Mucosa of stomach (tissue), 1 donor: ENCODE measurements around the gene CAPS.

ENCODE experiments used
- H3K27me3 ChIP-seq: one replicate; pipeline ENCODE4 v1.7.0; 2013; ENCODE audit warnings: mild to moderate bottlenecking, low read length; ENCODE audit not compliant: control insufficient read depth, insufficient read depth
- H3K36me3 ChIP-seq: one replicate; pipeline ENCODE4 v1.7.0; 2013; ENCODE audit warnings: low read length; ENCODE audit not compliant: control insufficient read depth, insufficient read depth
- H3K4me1 ChIP-seq: one replicate; pipeline ENCODE4 v1.7.0; 2013; ENCODE audit warnings: mild to moderate bottlenecking, low read length; ENCODE audit not compliant: control insufficient read depth, insufficient read depth
- H3K4me3 ChIP-seq: one replicate; pipeline ENCODE4 v1.7.0; 2013; ENCODE audit warnings: low read length
- H3K9ac ChIP-seq: one replicate; pipeline ENCODE4 v1.7.0; 2013; ENCODE audit warnings: mild to moderate bottlenecking, low read length, moderate library complexity
- H3K9me3 ChIP-seq: one replicate; pipeline ENCODE4 v1.7.0; 2013; ENCODE audit warnings: mild to moderate bottlenecking, low read length, moderate library complexity; ENCODE audit not compliant: control insufficient read depth
- donor health status: Pancreatic carcinoma.

CAPS gene

DNA sequence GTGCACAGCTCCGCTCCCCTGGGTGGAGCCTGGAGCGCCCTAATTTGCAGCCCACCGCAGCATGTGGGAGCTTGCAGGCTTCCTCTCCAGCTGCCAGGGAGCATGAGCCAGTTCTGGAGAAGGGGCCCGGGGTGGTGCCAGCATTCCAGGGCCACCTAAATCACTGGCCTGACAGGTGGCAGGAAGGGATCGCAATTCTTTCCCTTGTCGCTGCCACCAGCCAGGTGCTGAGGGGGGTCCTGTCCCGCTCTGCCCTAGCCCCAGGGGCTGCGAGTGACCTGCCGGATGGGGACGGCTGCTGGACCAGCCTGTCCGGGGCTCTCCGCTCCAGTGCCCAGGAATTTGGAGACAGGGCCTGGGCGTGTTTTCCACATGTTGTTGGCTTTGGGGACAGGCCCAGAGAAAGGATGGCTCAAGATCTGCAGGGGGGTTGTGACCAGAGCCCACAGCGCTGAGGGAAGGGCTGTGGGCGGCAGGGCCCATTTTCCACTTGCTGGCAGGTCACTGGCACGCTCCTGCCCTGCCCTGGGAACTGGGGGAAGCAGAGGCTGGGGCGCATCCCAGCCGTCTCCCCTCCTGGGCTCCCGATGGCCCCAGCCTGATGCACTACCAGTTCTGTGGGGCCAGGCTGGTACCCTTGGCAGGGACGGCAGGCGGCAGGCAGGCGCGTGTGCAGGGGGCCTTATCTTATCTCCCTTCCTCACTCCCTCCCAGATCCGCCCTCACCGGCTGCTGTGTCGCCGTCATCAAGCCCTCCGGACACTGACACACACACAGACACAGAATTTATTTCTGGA is 19.9 kb upstream of the CAPS start:
- Histone ChIP-seq H3K36me3 (no peaks in the 10 kb centered on the region), H3K9ac (no peak overlapping the region), H3K27me3 (peaks cover 12% of the 10 kb centered on the region), H3K4me1 (peaks cover 7% of the 10 kb centered on the region), H3K4me3 (no peak overlapping the region), H3K9me3 (no peaks in the 10 kb centered on the region)

DNA sequence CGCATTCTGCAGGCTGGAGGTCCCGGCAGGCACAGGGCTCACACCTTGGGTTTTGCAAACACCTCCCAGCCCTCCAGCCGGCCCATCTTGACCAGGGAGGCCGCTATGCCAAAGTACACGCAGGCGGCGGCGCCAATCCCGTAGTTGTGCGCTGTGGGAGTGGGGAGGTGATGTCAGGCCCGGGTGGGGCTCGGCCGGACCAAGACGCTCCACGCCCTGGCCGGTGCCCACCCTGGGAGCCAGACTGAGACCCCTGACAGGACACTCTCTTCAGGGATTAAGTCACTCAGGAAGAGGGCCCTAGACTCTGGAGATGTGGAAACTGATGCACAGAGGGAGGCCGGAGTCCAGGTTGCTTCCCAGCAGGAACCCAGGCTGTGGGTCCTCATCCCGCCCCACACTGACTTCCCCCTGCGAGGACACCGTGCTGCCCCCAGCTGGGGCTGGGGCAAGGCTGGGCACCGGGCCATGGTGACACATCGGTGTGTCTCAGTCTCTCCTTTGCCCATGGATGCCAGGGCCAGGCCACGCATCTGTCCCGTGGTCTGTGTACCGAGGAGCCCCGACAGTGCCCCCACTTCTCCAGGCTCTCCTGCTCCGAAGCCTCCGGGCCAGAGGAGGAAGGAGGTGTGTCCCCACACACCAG is 19.2 kb upstream of the CAPS start:
- H3K36me3 ChIP-seq = no peaks in the 10 kb centered on the region
- H3K27me3 ChIP-seq = peaks cover 12% of the 10 kb centered on the region
- H3K4me3 ChIP-seq = no peak overlapping the region
- H3K9me3 ChIP-seq = no peaks in the 10 kb centered on the region
- no peak overlapping the region for H3K9ac ChIP-seq
- peaks cover 7% of the 10 kb centered on the region for H3K4me1 ChIP-seq

DNA sequence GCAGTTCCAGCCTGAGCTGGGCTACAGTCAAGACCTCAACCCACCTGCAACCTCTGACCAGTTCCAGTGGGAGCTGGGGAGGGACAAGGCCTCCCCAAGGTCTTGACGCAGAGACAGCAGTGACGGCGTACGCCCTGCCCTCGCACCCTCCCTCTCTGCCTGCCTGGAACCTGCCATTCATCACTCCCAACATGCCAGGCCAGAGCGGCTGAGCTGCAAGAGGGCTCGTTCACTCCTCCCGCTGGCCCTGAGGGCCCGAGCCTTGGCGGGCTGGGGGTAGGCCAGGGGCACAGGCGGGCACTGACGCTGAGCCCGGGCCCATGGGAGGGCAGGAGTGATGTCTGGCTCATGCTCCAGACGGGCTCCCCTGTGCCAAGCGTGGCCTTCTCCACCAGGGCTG is 18.6 kb upstream of the CAPS start:
- Histone ChIP-seq H3K4me3 (no peak overlapping the region), H3K9ac (no peak overlapping the region), H3K36me3 (no peaks in the 10 kb centered on the region), H3K9me3 (no peaks in the 10 kb centered on the region), H3K4me1 (peaks cover 7% of the 10 kb centered on the region), H3K27me3 (peaks cover 12% of the 10 kb centered on the region)

DNA sequence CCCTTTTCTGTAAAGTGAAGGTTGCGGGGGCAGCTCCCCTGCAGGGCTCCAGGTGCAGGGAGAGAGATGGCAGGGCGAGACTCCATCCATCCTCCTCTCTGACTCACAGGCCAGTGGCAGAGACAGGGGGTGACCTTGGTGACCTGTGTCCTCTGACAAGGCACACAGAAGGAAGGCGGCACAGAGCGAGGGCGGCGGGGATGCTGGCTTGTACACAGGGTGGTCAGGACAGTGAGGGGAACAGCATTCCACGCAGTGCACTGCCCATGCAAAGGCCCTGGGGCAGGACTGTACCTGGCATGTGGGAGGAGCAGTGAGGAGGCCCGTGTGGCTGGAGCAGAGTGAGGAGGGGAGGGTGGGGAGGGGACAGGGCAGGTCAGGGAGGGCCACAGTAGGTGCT is 18.2 kb upstream of the CAPS start:
- no peak overlapping the region for H3K4me3 ChIP-seq
- no peak overlapping the region for H3K9ac ChIP-seq
- H3K27me3 ChIP-seq = peaks cover 12% of the 10 kb centered on the region
- no peaks in the 10 kb centered on the region for H3K36me3 ChIP-seq
- peaks cover 7% of the 10 kb centered on the region for H3K4me1 ChIP-seq
- H3K9me3 ChIP-seq = no peaks in the 10 kb centered on the region

DNA sequence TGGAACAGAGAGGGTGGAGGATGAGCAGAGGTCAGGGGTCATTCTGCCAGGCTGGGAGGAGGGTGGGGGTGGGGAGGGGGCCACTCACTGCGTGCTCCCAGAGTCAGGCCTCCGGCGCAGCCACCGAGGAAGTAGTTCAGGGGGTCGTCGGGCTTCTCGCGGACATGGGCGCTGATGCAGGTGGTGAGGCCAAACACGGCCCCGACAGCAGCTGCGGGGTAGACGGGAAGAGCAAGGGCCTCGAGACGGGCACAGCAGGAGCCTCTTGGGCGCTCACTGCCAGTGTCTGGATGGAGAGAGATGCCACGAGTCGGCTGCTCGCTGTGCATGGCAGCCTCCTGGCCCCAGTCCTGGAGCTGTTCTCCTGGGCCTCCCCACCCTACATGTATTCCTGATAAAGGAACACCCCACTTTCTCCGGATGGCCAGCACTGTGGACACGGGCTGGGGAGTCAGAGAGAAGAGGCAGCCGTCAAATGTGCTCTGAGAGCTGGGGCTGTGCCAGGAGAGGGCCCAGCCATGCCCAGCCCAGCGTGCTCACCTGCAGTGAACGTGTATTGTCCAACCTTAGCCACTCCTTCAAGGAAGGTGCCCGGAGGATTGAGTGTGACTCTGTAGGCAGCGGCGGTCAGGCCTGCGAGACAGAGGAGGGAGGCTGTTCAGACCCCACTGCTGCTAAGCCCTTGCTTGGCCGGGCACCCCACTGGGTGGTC is 17.5 kb upstream of the CAPS start:
- Histone ChIP-seq H3K4me1 (peaks cover 7% of the 10 kb centered on the region), H3K9me3 (no peaks in the 10 kb centered on the region), H3K36me3 (no peaks in the 10 kb centered on the region), H3K27me3 (peaks cover 9% of the 10 kb centered on the region), H3K4me3 (no peak overlapping the region), H3K9ac (no peak overlapping the region)

DNA sequence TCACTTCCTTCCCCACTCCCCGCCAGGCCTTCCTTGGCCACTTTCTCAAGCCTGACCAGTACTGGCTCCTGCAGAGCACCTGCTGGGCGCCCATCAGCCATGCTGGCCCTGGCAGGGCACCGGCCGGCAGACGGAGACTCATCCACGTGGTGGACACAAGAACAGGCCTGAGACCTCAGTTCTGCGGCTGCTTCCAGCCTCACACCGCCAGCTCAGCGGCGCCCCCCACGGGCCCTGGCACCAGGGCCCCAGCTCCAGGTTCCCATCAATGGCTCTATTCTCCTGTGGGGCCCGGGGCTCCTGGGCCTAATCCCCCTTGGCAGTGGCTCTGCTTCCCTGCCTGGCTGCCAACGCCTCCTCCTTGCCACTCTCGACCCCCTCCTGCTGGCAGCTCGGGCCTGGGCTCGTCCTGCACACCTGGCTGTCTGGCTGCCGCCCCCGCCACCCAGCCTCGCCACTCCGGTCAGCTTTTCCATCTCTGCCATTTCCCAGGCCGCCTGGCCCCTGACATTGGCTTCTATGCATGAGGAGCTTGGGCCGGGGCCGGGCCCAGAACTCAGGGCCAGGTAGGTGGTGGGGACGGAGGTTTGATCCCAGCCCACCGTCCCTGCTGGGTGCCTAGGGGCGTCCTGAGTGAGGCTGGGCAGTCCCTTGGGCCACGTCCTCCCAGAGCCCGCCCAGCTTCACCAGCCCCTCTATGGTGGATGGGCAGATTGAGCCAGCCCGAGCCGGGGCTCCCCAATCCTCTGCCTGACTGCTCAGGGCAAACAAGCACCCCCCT is 16.7 kb upstream of the CAPS start:
- Histone ChIP-seq H3K36me3 (no peaks in the 10 kb centered on the region), H3K4me3 (no peak overlapping the region), H3K9ac (no peak overlapping the region), H3K9me3 (no peaks in the 10 kb centered on the region), H3K27me3 (peaks cover under 1% of the 10 kb centered on the region), H3K4me1 (peaks cover 9% of the 10 kb centered on the region)

DNA sequence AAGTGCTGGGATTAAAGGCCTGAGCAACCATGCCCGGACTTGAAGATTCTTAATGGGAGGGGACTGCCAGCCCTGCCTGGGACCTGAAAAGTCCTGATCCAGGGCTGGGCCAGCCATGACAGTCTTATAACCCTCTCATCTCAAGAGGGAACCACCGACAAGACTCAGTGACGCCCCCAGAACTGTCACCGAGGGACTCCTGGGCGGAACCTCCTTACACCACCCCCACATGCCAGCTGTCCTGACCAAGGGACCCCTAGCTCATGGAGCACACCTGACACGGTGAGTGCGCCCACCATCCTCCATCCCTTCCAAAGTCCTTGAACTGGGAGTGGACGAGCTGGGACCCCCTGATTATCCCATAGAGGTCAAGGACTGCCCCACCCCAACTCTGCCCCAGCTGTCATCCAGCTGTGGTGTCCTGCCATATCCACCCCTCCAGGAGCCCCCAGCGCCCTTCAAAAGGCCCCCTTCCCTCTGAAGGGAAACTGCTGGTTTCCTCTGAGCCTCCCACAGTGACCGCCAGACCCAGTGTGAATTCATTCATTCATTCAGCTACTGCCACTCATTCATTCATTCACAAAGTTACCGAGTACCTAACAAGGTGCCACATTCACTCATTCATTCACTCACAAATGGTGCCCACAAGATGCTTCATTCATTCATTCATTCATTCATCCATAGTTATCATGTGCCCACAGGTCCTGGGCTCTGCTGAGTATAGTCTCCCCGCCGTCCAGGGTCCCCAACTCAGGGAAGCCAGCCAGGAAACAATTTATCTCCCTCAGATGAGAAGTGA is 14.1 kb upstream of the CAPS start:
- Histone ChIP-seq H3K4me1 (peaks cover 11% of the 10 kb centered on the region), H3K36me3 (no peaks in the 10 kb centered on the region)

DNA sequence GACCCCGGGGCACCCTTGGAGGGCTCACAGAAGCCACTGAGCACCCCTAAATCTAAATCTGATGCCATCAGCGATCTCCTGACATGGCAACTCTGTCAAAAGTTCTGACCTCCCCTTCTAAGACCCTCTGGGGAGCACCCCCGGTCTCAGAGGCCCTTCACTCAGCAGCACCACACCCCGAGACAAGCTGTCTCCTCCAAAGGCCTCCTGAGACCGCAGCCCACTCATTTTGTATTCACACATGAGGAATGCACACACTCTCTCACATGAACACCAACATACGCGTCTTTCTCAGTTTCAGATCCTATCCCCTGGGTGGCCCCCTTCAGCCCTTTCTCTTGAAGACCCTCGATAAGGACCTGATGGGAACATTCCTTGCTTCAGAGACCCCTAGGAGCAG is 13.1 kb upstream of the CAPS start:
- Histone ChIP-seq H3K9ac (no peak overlapping the region), H3K4me3 (no peak overlapping the region), H3K9me3 (no peaks in the 10 kb centered on the region), H3K4me1 (peaks cover 19% of the 10 kb centered on the region), H3K27me3 (no peaks in the 10 kb centered on the region), H3K36me3 (no peaks in the 10 kb centered on the region)

More for the DNA sequence above, 14.1 kb upstream of the CAPS start:
- Histone ChIP-seq H3K27me3 (no peaks in the 10 kb centered on the region), H3K9ac (no peak overlapping the region), H3K9me3 (no peaks in the 10 kb centered on the region), H3K4me3 (no peak overlapping the region)

DNA sequence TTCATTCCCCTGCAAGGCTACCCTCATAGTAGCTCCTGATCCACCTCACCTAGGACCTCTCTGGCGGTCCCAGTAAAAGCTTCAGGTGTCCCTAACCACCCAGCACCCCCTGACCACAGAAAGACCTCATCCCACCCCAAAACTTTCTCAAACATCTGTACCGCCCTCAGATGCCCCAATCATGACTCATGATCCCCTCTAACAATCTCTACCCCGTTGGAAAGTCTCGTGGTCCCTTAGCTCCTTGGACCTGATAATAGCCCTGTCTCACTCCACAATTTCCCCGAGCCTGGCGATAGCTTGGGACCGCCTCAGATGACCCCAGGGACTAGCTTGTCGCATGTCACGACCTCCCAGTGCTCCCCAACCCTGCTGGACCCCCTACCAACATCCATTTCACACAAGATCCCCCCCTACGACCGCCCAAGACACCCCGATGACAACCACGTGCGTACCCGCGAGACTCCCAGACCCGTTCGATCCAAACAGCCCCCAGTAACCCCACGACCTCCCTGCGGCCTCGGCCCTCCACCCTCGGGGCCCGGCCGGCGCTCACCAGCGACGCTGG is 10.9 kb upstream of the CAPS start:
- peak overlapping the region; percentile 95 for H3K9ac ChIP-seq
- no peaks in the 10 kb centered on the region for H3K9me3 ChIP-seq
- peak overlapping the region; percentile 60 for H3K4me3 ChIP-seq
- H3K36me3 ChIP-seq = no peaks in the 10 kb centered on the region
- H3K27me3 ChIP-seq = no peaks in the 10 kb centered on the region
- peaks cover 20% of the 10 kb centered on the region for H3K4me1 ChIP-seq

DNA sequence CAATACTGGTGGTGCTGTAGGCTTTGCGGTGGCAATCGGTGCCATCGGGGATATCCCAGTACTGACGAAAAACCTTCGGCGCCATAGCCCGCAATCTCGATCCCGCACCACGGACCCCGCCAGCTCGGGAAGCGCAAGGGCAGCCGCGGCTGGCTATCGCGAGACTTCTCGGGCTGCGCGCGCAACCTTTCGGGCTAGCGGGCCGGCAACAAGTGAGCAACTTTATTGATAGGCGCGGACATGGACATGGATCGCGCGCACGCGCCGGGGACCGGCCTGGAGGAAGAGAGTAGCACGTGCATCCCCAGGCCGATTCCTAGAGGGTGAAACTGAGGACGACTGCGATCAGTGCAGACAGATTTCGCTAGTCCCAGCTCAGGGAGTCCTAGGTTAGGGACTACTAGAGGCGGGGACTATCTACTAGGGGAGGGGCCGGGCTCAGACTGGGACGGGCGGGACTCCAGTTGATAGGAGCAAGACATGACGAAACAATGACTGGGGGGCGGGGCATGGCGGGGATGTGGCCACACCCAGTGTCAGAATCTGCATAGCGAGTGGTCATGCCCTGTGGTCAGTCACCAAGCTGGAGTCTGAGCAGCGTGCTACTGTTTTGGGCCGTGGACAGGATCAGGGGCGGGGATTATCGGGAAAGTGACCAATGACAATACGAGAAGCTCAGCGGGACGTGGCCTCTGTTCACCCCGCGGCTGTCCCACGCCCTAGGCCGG is 10.3 kb upstream of the CAPS start, which contains the start of gene NDUFA11:
TSS of gene NDUFA11 (minus strand) at position 167 of the 728 bp plus-strand sequence. CDS start at position 85, 82 bp downstream.
- Histone ChIP-seq H3K27me3 (no peaks in the 10 kb centered on the region), H3K4me1 (peaks cover 20% of the 10 kb centered on the region), H3K9me3 (no peaks in the 10 kb centered on the region)

More for the DNA sequence above, 10.3 kb upstream of the CAPS start, which contains the start of gene NDUFA11:
- Histone ChIP-seq H3K9ac (peak within 1 kb of the TSS; percentile 95), H3K4me3 (peak within 1 kb of the TSS; percentile 60), H3K36me3 (no peaks in the 10 kb centered on the region)
